HCT116 (cell line): ENCODE measurements around the gene TOMM34. TPM values are rescaled to one million over a fixed set of nuclear protein-coding genes. Genes with fewer than 3 reads are reported as not detected.
A peak's percentile ranks its signal among the peaks of the same experiment; 100 is the strongest.

Experiments used
- ATAC-seq: fragments of 200-7000 bp; cut with Tn5 transposase; 2 replicates; pipeline ENCODE4 v1.9.1; 2020; ENCODE audit warnings: mild to moderate bottlenecking, moderate library complexity
- BruUV-seq: library from RNA; stranded (reverse); fragments of 400-500 nt; replicated peaks from 2 replicates; lab custom pipeline; 2021; lab: Mats Ljungman, UMichigan
- CTCF ChIA-PET: fragments of 300-600 bp; sonication (Branson Sonifier 250); formaldehyde crosslinking; loops from one replicate; lab custom pipeline; 2021; ENCODE audit warnings: antibody characterized with exemption; lab: Charles Lee
- POLR2A ChIA-PET: fragments of 300-600, 350-600 bp; sonication (Branson Sonifier 250); formaldehyde crosslinking; loops from one replicate; lab custom pipeline; 2021; ENCODE audit warnings: antibody characterized with exemption; lab: Charles Lee
- RAD21 ChIA-PET, 2 experiments: fragments of 300-600 bp; sonication (Branson Sonifier 250); formaldehyde crosslinking; loops; one replicate each; lab custom pipeline; 2023; ENCODE audit warnings: low total read pairs in 2 of 2; ENCODE audit not compliant: uncharacterized antibody in 2 of 2, unreplicated experiment in 2 of 2, low non-redundant PET in 1 of 2; lab: Charles Lee
- DNase-seq: peaks from one replicate; pipeline ENCODE4 v3.0.0-alpha.2; 2010; ENCODE audit warnings: low read depth, low spot score
- H2AFZ ChIP-seq: fragments of 200-600 bp; shearing (Covaris generic), sonication (generic); 2 replicates; pipeline ENCODE4 v1.6.1; 2017; ENCODE audit warnings: low read depth, mixed run types, mixed read lengths, antibody characterized with exemption, low read length; ENCODE audit not compliant: poor library complexity, severe bottlenecking
- H3K27ac ChIP-seq: 2 replicates; pipeline ENCODE4 v1.5.1; 2012; ENCODE audit warnings: low read depth, low read length
- H3K27me3 ChIP-seq: fragments of 200-600 bp; sonication (generic); 2 replicates; pipeline ENCODE4 v1.6.1; 2016; ENCODE audit warnings: mixed run types, low read length, mixed read lengths; ENCODE audit not compliant: insufficient read depth
- H3K36me3 ChIP-seq, 2 experiments: fragments of 200-500 bp in 1 of 2; fragments of 200-600 bp in 1 of 2; sonication (Bioruptor generic) in 1 of 2; sonication (generic) in 1 of 2; 2 replicates each; pipeline versions ENCODE4 v1.5.1 to v1.6.1; 2014 to 2016; ENCODE audit warnings: low read length in 2 of 2, inconsistent platforms in 1 of 2, mixed read lengths in 1 of 2, mixed run types in 1 of 2; ENCODE audit not compliant: insufficient read depth in 2 of 2, control insufficient read depth in 1 of 2
- H3K4me1 ChIP-seq, 2 experiments: fragments of 200-600 bp in 1 of 2; sonication (generic) in 1 of 2; 2 replicates each; pipeline versions ENCODE4 v1.5.1 to v1.6.1; 2012 to 2017; ENCODE audit warnings: low read length in 2 of 2, inconsistent platforms in 1 of 2, mild to moderate bottlenecking in 1 of 2, mixed read lengths in 1 of 2, mixed run types in 1 of 2, moderate library complexity in 1 of 2; ENCODE audit not compliant: insufficient read depth in 2 of 2, control insufficient read depth in 1 of 2
- H3K4me2 ChIP-seq: fragments of 200-600 bp; sonication (generic); 2 replicates; pipeline ENCODE4 v1.6.1; 2017; ENCODE audit warnings: mixed run types, low read length, mixed read lengths
- H3K4me3 ChIP-seq, 2 experiments: fragments of 200-600 bp in 1 of 2; sonication (generic) in 1 of 2; replicated peaks in 1 of 2; 2 replicates each; pipeline ENCODE4 v1.5.1; 2011 to 2016; ENCODE audit warnings: low read length in 2 of 2, control low read depth in 1 of 2, low read depth in 1 of 2, mild to moderate bottlenecking in 1 of 2, mixed read lengths in 1 of 2, mixed run types in 1 of 2
- H3K79me2 ChIP-seq: fragments of 200-600 bp; sonication (generic); 2 replicates; pipeline ENCODE4 v1.6.1; 2017; ENCODE audit warnings: mild to moderate bottlenecking, mixed run types, low read length, moderate library complexity, mixed read lengths; ENCODE audit not compliant: insufficient read depth
- H3K9ac ChIP-seq: fragments of 200-600 bp; sonication (generic); 2 replicates; pipeline ENCODE4 v1.6.1; 2016; ENCODE audit warnings: low read length, mixed read lengths
- H3K9me2 ChIP-seq: fragments of 200-600 bp; sonication (generic), shearing (Covaris generic); 2 replicates; pipeline ENCODE4 v1.6.1; 2017; ENCODE audit warnings: mixed run types, mild to moderate bottlenecking, moderate library complexity; ENCODE audit not compliant: insufficient read depth
- H3K9me3 ChIP-seq, 2 experiments: fragments of 200-500 bp in 1 of 2; fragments of 200-600 bp in 1 of 2; sonication (Bioruptor generic) in 1 of 2; sonication (generic) in 1 of 2; 2 replicates each; pipeline ENCODE4 v1.6.1; 2014 to 2017; ENCODE audit warnings: low read length in 2 of 2, mixed read lengths in 2 of 2, inconsistent platforms in 1 of 2, low read depth in 1 of 2, mild to moderate bottlenecking in 1 of 2, mixed run types in 1 of 2, moderate library complexity in 1 of 2; ENCODE audit not compliant: control insufficient read depth in 1 of 2, insufficient read depth in 1 of 2
- H4K20me1 ChIP-seq: fragments of 200-600 bp; sonication (generic), shearing (Covaris generic); 2 replicates; pipeline ENCODE4 v1.6.1; 2017; ENCODE audit warnings: mixed run types, mild to moderate bottlenecking, moderate library complexity; ENCODE audit not compliant: insufficient read depth
- ATF3 ChIP-seq: IDR thresholded peaks from 2 replicates; pipeline ENCODE4 v1.6.1; 2012
- CBX3 ChIP-seq: IDR thresholded peaks from 2 replicates; pipeline ENCODE4 v1.6.1; 2012; ENCODE audit warnings: low read depth
- CEBPB ChIP-seq: IDR thresholded peaks from 2 replicates; pipeline ENCODE4 v1.6.1; 2012; ENCODE audit warnings: low read depth
- EGR1 ChIP-seq: IDR thresholded peaks from 2 replicates; pipeline ENCODE4 v1.6.1; 2012; ENCODE audit warnings: low read depth
- MAX ChIP-seq: IDR thresholded peaks from 2 replicates; pipeline ENCODE4 v1.6.1; 2012
- POLR2AphosphoS5 ChIP-seq: IDR thresholded peaks from 2 replicates; pipeline ENCODE4 v1.6.1; 2011; ENCODE audit warnings: mild to moderate bottlenecking, low read depth, low read length, moderate library complexity
- RAD21 ChIP-seq: IDR thresholded peaks from 2 replicates; pipeline ENCODE4 v1.6.1; 2012; ENCODE audit warnings: low read depth, mild to moderate bottlenecking
- YY1 ChIP-seq: IDR thresholded peaks from 2 replicates; pipeline ENCODE4 v1.6.1; 2011; ENCODE audit warnings: low read length, low read depth, moderate library complexity, mild to moderate bottlenecking; ENCODE audit not compliant: insufficient replicate concordance; ENCODE audit errors: extremely low read depth
- ZBTB33 ChIP-seq: IDR thresholded peaks from 2 replicates; pipeline ENCODE4 v1.6.1; 2011; ENCODE audit warnings: mild to moderate bottlenecking, low read length, moderate library complexity; ENCODE audit not compliant: insufficient replicate concordance; ENCODE audit errors: extremely low read depth
- intact Hi-C: fragments of 100-400 bp; cut with micrococcal nuclease; formaldehyde crosslinking; loops from 2 replicates; pipeline ENCODE4 v1.10.0; 2022
- total RNA-seq: library from RNA; stranded (reverse); gene quantifications from one replicate; pipeline ENCODE4 v1.2.1, GENCODE V29; 2021; ENCODE audit not compliant: unreplicated experiment
- TF ChIP-seq, protein P1 (sequence below), 3 experiments: fragments of 200-600 bp in 1 of 3; sonication (generic) in 1 of 3; IDR thresholded peaks in 2 of 3; conservative IDR thresholded peaks in 1 of 3; 2 replicates each; pipeline ENCODE4 v1.5.1; 2012 to 2017; ENCODE audit warnings: low read depth in 2 of 3, low read length in 2 of 3, antibody characterized with exemption in 1 of 3, borderline replicate concordance in 1 of 3, control low read depth in 1 of 3, mild to moderate bottlenecking in 1 of 3, mixed read lengths in 1 of 3, mixed run types in 1 of 3, moderate library complexity in 1 of 3; ENCODE audit not compliant: insufficient read depth in 1 of 3

Gene TOMM34
- total RNA-seq, 1 experiment from 2014 or later = 51.7 TPM

DNA sequence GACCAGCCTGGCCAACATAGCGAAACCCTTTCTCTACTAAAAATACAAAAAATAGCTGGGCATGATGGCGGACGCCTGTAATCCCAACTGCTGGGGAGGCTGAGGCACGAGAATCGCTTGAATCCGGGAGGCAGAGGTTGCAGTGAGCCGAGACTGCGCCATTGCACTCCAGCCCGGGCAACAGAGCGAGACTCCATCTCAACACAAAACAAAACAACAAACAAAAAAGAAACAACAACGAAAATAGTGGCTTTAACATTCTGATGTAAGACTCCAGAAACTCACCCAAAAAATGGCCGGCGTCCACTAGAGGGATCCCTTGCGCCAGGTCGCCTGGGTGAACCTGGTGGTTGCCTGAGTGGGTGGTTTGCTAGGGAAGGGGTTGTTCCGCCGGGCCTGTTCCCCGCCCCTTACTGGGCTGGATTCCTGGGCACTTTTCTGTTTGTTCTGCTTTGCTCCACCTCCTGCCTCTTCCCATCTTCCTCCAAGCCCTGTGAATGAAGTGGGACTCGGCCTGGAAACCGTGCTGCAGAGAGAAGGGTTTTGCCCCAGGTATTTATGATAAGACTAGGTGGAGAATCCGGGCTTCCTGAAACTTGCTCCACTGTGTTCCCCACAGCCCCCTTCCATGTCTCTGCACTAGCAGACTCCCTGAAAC, 48.8 kb downstream of the TOMM34 start:
- TF ChIP-seq, protein P1, sequence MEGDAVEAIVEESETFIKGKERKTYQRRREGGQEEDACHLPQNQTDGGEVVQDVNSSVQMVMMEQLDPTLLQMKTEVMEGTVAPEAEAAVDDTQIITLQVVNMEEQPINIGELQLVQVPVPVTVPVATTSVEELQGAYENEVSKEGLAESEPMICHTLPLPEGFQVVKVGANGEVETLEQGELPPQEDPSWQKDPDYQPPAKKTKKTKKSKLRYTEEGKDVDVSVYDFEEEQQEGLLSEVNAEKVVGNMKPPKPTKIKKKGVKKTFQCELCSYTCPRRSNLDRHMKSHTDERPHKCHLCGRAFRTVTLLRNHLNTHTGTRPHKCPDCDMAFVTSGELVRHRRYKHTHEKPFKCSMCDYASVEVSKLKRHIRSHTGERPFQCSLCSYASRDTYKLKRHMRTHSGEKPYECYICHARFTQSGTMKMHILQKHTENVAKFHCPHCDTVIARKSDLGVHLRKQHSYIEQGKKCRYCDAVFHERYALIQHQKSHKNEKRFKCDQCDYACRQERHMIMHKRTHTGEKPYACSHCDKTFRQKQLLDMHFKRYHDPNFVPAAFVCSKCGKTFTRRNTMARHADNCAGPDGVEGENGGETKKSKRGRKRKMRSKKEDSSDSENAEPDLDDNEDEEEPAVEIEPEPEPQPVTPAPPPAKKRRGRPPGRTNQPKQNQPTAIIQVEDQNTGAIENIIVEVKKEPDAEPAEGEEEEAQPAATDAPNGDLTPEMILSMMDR (IDR thresholded peaks at IDR 0.05 in 2 of 3, conservative IDR thresholded peaks at IDR 0.05 in 1 of 3; ENCODE audit: borderline replicate concordance in 1 of 3, insufficient read depth in 1 of 3, low read depth in 2 of 3, low read length in 2 of 3) = peak; percentile 45 to 69 (median 67); a peak in 5 of 6 replicates
- TF ChIP-seq MAX (no peak), ATF3 (no peak), POLR2AphosphoS5 (peak; percentile 52; the same call in 1 of the 2 replicates), CBX3 (no peak), ZBTB33 (no peak), YY1 (peak; percentile 82), RAD21 (peak; percentile 57), EGR1 (peak; percentile 77), CEBPB (peak; percentile 74)
- ChIA-PET RAD21 (no interaction called here), CTCF (no interaction called here), POLR2A (interaction anchor here (0.9 kb wide), 1 partner anchor 26 kb away, joined by 3 read pairs; the partner anchor contains the start of gene YWHAB)
- Histone ChIP-seq H3K79me2 (peaks cover 21% of the 10 kb centered on the region), H2AFZ (no peak overlapping the region), H3K9me2 (no peaks in the 10 kb centered on the region), H3K4me2 (peak overlapping the region; percentile 93), H3K9ac (peak overlapping the region; percentile 34), H4K20me1 (no peaks in the 10 kb centered on the region), H3K4me1 (peaks cover 12 to 17% of the 10 kb centered on the region in 2 experiments; a peak in 3 of 4 replicates), H3K27me3 (no peaks in the 10 kb centered on the region), H3K36me3 (peaks cover 35 to 36% of the 10 kb centered on the region in 2 experiments; a peak in 3 of 4 replicates), H3K9me3 (no peaks in the 10 kb centered on the region), H3K27ac (peak overlapping the region; percentile 3; the same call in 1 of the 2 replicates), H3K4me3 (peak overlapping the region; percentile 67 to 97)
- BruUV-seq = no TSS peak
- peak; percentile 69 for DNase-seq
- intact Hi-C loops = no loop called here
- ATAC-seq = peak; percentile 71
